Fibroblast of the aortic adventitia (primary cell): ENCODE measurements around the gene TMED10. TPM values are rescaled to one million over a fixed set of nuclear protein-coding genes. Genes with fewer than 3 reads are reported as not detected.
A peak's percentile ranks its signal among the peaks of the same experiment; 100 is the strongest.

Experiments
- DNase-seq: peaks from one replicate; pipeline ENCODE4 v3.0.0-alpha.2; 2010; ENCODE audit warnings: low read depth
- H3K4me3 ChIP-seq: 2 replicates; pipeline ENCODE4 v1.5.1; 2011; ENCODE audit warnings: low read depth, mild to moderate bottlenecking, control low read depth, low read length, moderate library complexity
- CTCF ChIP-seq: IDR thresholded peaks from 2 replicates; pipeline ENCODE4 v1.5.1; 2011; ENCODE audit warnings: mild to moderate bottlenecking, low read length, control low read depth, inconsistent platforms; ENCODE audit not compliant: insufficient read depth
- total RNA-seq: library from RNA; depleted of rRNA; stranded (reverse); fragments of >200 nt; gene quantifications from 2 replicates; pipeline ENCODE4 v1.2.3, GENCODE V29; 2012; ENCODE audit warnings: low replicate concordance

TMED10 gene
- total RNA-seq, 1 donor = 373 TPM

DNA sequence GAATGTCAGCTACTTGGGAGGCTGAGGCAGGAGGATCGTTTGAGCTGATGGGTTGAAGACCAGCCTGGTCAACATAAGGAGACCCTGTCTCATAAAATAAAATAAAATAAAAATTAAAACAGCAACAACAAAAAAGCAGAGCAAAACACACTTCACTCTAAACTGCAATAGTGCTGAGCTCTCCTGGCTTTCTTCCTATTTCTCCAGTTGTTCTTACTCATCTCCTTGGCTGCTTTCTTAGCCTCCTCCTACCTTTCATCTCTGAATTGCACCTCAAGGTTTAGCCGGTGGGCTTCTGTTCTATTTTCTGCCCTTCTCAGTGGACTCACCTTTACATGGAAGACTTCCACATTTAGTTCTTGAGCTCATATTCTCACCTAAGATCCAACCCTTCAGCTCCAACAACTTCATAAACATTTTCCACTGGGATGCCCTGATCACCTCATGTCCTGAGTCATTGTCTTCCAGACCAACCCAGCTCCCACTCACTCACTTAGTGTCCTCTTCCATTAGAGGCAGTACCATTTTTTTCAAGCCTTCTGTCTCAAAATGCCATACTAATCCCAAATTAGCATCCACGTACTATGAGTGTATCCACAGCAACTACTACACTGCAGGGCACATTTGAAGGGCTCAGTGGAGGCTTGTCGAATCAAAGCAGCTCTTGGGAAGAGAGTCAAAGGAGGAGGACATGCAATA lies 41.2 kb upstream of the TMED10 start:
- no peak for DNase-seq
- peak; percentile 7 for TF ChIP-seq CTCF
- no peak overlapping the region for H3K4me3 ChIP-seq

DNA sequence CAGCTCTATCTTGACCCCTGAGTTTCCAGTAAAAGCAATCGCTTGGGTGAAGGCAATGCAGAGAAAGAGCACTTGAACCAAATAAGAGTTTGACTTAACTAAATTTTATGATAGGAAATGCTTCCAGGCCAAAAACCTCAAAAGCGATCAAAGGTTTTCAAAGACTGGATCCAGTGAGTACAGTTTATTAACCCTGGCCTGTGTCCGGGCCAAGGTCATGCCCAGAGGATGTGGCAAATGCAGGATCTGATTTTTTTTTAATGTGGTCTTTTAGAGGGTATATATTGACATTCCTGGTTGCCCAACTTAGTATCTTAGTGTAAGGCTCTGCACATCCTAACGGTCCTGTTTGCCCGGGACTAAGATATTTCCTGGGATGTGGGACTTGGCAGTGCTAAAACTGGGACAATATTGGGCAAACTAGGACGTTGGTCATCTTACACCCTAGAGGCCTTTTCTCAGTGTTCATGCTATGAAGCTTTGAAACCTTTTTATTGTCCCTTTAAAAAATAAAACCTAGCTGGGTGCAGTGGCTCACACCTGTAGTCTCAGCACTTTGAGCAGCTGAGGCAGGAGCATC lies 40.1 kb upstream of the TMED10 start:
- H3K4me3 ChIP-seq = no peak overlapping the region
- TF ChIP-seq CTCF = no peak
- DNase-seq = no peak

- no peak for DNase-seq
- TF ChIP-seq CTCF = no peak
- H3K4me3 ChIP-seq = no peak overlapping the region
These were observed 39.1 kb upstream of the TMED10 start for GRCh38 chr14:75215520-75215919.

DNA sequence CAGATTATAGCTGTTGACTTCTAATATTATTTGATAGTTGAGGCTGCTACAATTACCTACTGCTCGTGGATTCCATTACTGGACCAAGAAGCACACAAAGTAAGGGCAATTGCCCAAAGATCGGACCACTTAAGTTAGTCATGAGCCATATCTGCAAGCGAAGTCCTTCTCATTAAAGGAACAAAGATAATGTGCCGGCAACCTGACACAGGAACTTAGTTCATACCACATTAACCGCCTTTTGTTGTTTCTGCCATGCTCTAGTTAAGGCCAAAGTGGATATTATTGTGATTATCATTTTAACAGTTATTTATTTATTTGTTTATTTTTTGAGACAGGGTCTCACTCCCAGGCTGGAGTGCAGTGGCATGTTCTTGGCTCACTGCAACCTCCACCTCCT lies 38.1 kb upstream of the TMED10 start:
- no peak for TF ChIP-seq CTCF
- DNase-seq = no peak

GRCh38 chr14:75213172-75213571 lies 36.8 kb upstream of the TMED10 start:
- TF ChIP-seq CTCF = no peak
- DNase-seq = no peak
- H3K4me3 ChIP-seq = no peak overlapping the region

More for the DNA sequence above, 38.1 kb upstream of the TMED10 start:
- no peak overlapping the region for H3K4me3 ChIP-seq

GRCh38 chr14:75208843-75209242 lies 32.4 kb upstream of the TMED10 start:
- TF ChIP-seq CTCF = no peak
- no peak for DNase-seq
- H3K4me3 ChIP-seq = no peak overlapping the region
